ENCODE data around the gene PIK3CG. TPM values are rescaled to one million over a fixed set of nuclear protein-coding genes. Genes with fewer than 3 reads are reported as not detected.

Gene PIK3CG
- total and polyA plus RNA-seq, 10 of the 15 experiments (the other 5 are each of a cell fraction or from before 2014, with no cell fraction given): 0.79 to 7.6 (median 5.2) TPM

- TF ChIP-seq ZNF687 (IDR thresholded peaks at IDR 0.05) (no peak), TCF7 (IDR thresholded peaks at IDR 0.05; ENCODE audit: borderline replicate concordance) (peak; percentile 76), BCLAF1 (IDR thresholded peaks at IDR 0.05) (no peak), CTCF (IDR thresholded peaks at IDR 0.05 in 2 of 3, conservative IDR thresholded peaks at IDR 0.05 in 1 of 3; ENCODE audit: control insufficient read depth in 2 of 3, extremely low read depth in 1 of 3, insufficient read depth in 1 of 3, low read depth in 3 of 3, low read length in 3 of 3) (no peak), MAX (IDR thresholded peaks at IDR 0.05; ENCODE audit: low read depth, low read length) (no peak), SUZ12 (IDR thresholded peaks at IDR 0.05; ENCODE audit: unreplicated experiment) (no peak), SPI1 (IDR thresholded peaks at IDR 0.05; ENCODE audit: borderline replicate concordance, insufficient read depth, low read depth, low read length) (peak; percentile 99), CHD1 (IDR thresholded peaks at IDR 0.05; ENCODE audit: low read depth, low read length) (0 out of 2 replicates have a peak, but pooled peaks have one; percentile 61), ATF2 (IDR thresholded peaks at IDR 0.05; ENCODE audit: low read length) (peak; percentile 98), ZZZ3 (IDR thresholded peaks at IDR 0.05; ENCODE audit: control insufficient read depth, insufficient read length, low read depth) (no peak), HSF1 (IDR thresholded peaks at IDR 0.05; ENCODE audit: low read depth, low read length) (no peak), IRF5 (IDR thresholded peaks at IDR 0.05; ENCODE audit: borderline replicate concordance) (no peak), SMC3 (IDR thresholded peaks at IDR 0.05; ENCODE audit: borderline replicate concordance, low read length) (no peak), CREM (IDR thresholded peaks at IDR 0.05; ENCODE audit: low read depth) (peak; percentile 95), GABPA (IDR thresholded peaks at IDR 0.05; ENCODE audit: low read depth) (peak; percentile 70), NRF1 (conservative IDR thresholded peaks at IDR 0.05; ENCODE audit: low read depth, low read length) (no peak)
Measured at GRCh38 chr7:106870983-106871410, 5.9 kb downstream of the PIK3CG start (continued).
